CD4-positive, alpha-beta T cell (primary cell): ENCODE results near the gene C9orf43. TPM values are rescaled to one million over a fixed set of nuclear protein-coding genes. Genes with fewer than 3 reads are reported as not detected.

Experiments used
- ATAC-seq: fragments of 200-7000 bp; cut with Tn5 transposase; one replicate; pipeline ENCODE4 v1.10.0; 2022; ENCODE audit warnings: mild to moderate bottlenecking; ENCODE audit not compliant: poor library complexity
- CTCF ChIA-PET: fragments of 350-600 bp; sonication (Branson Sonifier 250); formaldehyde crosslinking; loops from one replicate; lab custom pipeline; 2021; ENCODE audit warnings: antibody characterized with exemption, inconsistent platforms; lab: Charles Lee
- POLR2A ChIA-PET: fragments of 350-600 bp; sonication (Branson Sonifier 250); formaldehyde crosslinking; loops from one replicate; lab custom pipeline; 2021; ENCODE audit warnings: antibody characterized with exemption, inconsistent platforms; lab: Charles Lee
- DNase-seq, 14 experiments: peaks; one replicate each; pipeline ENCODE4 v3.0.0-alpha.2; 2013 to 2020; ENCODE audit warnings: mixed read lengths in 2 of 14
- H3K27ac ChIP-seq, 2 donors: one replicate each; pipeline versions ENCODE4 v1.5.1 to v1.7.0; 2013; ENCODE audit warnings: low read length in 2 of 2, low read depth in 1 of 2, mild to moderate bottlenecking in 1 of 2
- H3K27me3 ChIP-seq, 2 experiments: 1 replicate in 1 of 2; 2 replicates in 1 of 2; pipeline versions ENCODE4 v1.6.1 to v1.7.0; 2013; ENCODE audit warnings: low read length in 2 of 2, control low read depth in 1 of 2, mild to moderate bottlenecking in 1 of 2, moderate library complexity in 1 of 2; ENCODE audit not compliant: insufficient read depth in 2 of 2, control insufficient read depth in 1 of 2
- H3K36me3 ChIP-seq: one replicate; pipeline ENCODE4 v1.6.1; 2013; ENCODE audit warnings: low read length, control low read depth; ENCODE audit not compliant: insufficient read depth
- H3K4me1 ChIP-seq: one replicate; pipeline ENCODE4 v1.6.1; 2013; ENCODE audit warnings: low read length, control low read depth; ENCODE audit not compliant: insufficient read depth
- H3K4me3 ChIP-seq: one replicate; pipeline ENCODE4 v1.5.1; 2013; ENCODE audit warnings: mild to moderate bottlenecking, low read length, moderate library complexity
- H3K9me3 ChIP-seq, 2 experiments: 1 replicate in 1 of 2; 2 replicates in 1 of 2; pipeline versions ENCODE4 v1.6.1 to v1.7.0; 2013; ENCODE audit warnings: low read length in 2 of 2, mild to moderate bottlenecking in 2 of 2, control low read depth in 1 of 2, moderate library complexity in 1 of 2; ENCODE audit not compliant: control insufficient read depth in 1 of 2, insufficient read depth in 1 of 2
- H3K27ac Mint-ChIP-seq: one replicate; pipeline ENCODE4 v1.8.0; 2020; ENCODE audit warnings: mixed read lengths
- H3K27me3 Mint-ChIP-seq: one replicate; pipeline ENCODE4 v1.8.0; 2021; ENCODE audit warnings: mixed read lengths
- H3K36me3 Mint-ChIP-seq: one replicate; pipeline ENCODE4 v1.8.0; 2021; ENCODE audit warnings: low read depth, mixed read lengths
- H3K4me1 Mint-ChIP-seq: one replicate; pipeline ENCODE4 v1.8.0; 2021; ENCODE audit warnings: low read depth, mixed read lengths
- H3K4me3 Mint-ChIP-seq: one replicate; pipeline ENCODE4 v1.8.0; 2020; ENCODE audit warnings: mild to moderate bottlenecking, mixed read lengths
- H3K9me3 Mint-ChIP-seq: one replicate; pipeline ENCODE4 v1.8.0; 2020; ENCODE audit warnings: mixed read lengths
- intact Hi-C, 2 experiments: fragments of 100-400 bp; cut with DNase I in 1 of 2; cut with micrococcal nuclease in 1 of 2; formaldehyde crosslinking; loops; one replicate each; pipeline versions ENCODE4 v1.15.1 to v1.9.0; 2023 to 2025; cut with DNase I, micrococcal nuclease
- total RNA-seq, 174 experiments: library from RNA in 2 of 174; stranded (reverse) in 2 of 174; gene quantifications; one replicate each; pipeline ENCODE4 v1.2.3 and lab custom pipeline; 2021 to 2026
- TF ChIP-seq, protein P1 (sequence below): fragments of 200-600 bp; IDR thresholded peaks from one replicate; pipeline ENCODE4 v1.8.0; 2022; ENCODE audit warnings: antibody characterized with exemption, mild to moderate bottlenecking

C9orf43 gene
- total RNA-seq, 2 experiments from 2014 or later = 0.60 to 0.95 TPM

DNA sequence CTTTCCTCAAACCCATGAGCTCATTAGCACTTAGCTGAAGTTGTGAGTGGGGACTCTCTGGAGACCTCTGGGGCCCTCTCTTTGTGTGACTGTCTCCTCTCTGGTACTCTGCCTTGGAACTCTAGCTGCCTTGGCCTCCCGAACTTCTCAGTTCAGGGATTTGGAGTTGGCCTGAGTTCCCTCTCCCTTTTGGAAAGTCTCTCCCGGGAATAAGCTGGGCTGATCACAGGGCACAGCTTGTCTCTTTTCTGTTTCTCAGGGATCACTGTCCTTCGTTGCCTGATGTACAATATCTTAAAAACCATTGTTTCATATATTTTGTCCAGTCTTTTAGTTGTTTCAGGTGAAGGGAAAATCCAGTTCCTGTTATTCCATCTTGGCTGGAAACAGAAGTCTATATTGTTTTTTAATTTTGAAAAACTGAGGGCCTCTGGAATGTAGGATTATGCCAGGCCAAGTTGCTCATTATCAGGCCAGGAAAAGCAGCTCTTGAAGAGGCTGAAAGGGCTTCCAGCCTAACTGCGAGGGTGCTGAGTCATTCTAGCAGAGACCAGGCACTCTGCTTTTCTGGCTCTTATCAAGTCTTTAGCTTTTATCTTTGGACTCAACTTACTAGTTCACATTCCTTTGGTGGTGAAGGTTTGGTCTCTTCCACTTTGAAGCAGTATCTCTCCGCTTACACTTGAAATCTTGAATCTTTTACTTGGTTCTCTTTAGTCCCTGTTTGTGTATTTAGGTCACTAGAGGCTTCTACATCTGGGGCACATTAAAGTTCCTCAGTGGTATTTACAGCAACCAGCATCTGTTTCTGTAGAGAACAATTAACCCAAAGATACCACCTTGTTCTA, 44.6 kb downstream of the C9orf43 start:
- no peaks in the 10 kb centered on the region for H3K36me3 Mint-ChIP-seq
- no peaks in the 10 kb centered on the region for H3K36me3 ChIP-seq
- H3K27me3 ChIP-seq = no peaks in the 10 kb centered on the region
- no peaks in the 10 kb centered on the region for H3K9me3 ChIP-seq
- ChIA-PET CTCF (interaction anchor here (1.0 kb wide), 1 partner anchor 9 kb away, joined by 3 read pairs; no protein-coding TSS in a partner anchor), POLR2A (interaction anchor here (1.4 kb wide), 1 partner anchor 127 kb away, joined by 3 read pairs; no protein-coding TSS in a partner anchor)
- TF ChIP-seq, protein P1, sequence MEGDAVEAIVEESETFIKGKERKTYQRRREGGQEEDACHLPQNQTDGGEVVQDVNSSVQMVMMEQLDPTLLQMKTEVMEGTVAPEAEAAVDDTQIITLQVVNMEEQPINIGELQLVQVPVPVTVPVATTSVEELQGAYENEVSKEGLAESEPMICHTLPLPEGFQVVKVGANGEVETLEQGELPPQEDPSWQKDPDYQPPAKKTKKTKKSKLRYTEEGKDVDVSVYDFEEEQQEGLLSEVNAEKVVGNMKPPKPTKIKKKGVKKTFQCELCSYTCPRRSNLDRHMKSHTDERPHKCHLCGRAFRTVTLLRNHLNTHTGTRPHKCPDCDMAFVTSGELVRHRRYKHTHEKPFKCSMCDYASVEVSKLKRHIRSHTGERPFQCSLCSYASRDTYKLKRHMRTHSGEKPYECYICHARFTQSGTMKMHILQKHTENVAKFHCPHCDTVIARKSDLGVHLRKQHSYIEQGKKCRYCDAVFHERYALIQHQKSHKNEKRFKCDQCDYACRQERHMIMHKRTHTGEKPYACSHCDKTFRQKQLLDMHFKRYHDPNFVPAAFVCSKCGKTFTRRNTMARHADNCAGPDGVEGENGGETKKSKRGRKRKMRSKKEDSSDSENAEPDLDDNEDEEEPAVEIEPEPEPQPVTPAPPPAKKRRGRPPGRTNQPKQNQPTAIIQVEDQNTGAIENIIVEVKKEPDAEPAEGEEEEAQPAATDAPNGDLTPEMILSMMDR = no peak
- H3K4me3 ChIP-seq = no peak overlapping the region
- H3K9me3 Mint-ChIP-seq = no peaks in the 10 kb centered on the region
- no peak overlapping the region for H3K4me3 Mint-ChIP-seq
- H3K4me1 ChIP-seq = no peaks in the 10 kb centered on the region
- no peak for DNase-seq
- no peak overlapping the region for H3K27ac Mint-ChIP-seq
- intact Hi-C loops = no loop called here
- no peak for ATAC-seq
- no peaks in the 10 kb centered on the region for H3K27me3 Mint-ChIP-seq
- no peak overlapping the region for H3K27ac ChIP-seq
- H3K4me1 Mint-ChIP-seq = no peaks in the 10 kb centered on the region

DNA sequence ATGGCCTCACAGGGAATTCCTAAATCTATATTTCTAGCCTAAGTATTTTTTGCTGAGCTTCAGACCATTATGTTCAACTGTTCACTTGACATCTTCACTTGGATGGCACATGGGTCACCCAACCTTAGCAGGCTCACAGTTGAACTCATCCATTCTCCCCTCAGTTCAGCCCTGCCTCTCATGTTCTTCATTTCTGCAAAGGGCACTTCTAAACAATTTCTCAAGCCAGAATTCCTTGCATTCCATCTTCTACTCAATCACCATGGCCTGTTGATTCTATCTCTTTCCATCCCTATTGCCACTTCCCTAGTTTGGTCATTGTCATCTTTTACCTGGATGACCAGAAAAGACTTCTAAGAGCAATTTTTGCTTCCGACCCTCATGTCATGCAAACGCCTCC, 45.7 kb downstream of the C9orf43 start:
- H3K4me3 Mint-ChIP-seq = no peak overlapping the region

DNA sequence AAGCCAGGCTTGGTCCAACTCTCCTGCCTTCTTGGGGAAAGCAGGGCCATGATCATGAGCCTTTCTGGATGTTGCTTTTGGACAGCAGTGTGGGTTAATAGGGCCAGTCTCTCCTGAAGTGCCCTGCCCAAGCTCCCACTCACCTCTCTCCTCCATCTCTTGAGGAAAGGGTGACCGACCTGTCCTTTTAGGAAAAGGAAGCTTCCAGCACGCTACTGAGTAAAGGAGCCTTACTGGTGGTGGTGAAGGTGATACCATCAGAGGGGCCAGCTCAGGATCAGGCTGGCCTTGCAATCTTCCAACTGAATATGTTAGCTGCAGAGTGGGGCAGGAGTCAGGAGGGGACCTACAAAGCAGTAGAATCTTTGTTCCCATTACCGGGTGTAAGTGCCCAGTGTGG, 50.7 kb downstream of the C9orf43 start:
- TF ChIP-seq, protein P1 = no peak
- DNase-seq = no peak
- no peak overlapping the region for H3K4me3 ChIP-seq
- no peaks in the 10 kb centered on the region for H3K9me3 Mint-ChIP-seq
- no peak overlapping the region for H3K27ac ChIP-seq
- ATAC-seq = no peak
- H3K36me3 Mint-ChIP-seq = no peaks in the 10 kb centered on the region
- CTCF ChIA-PET = no interaction called here
- no peak overlapping the region for H3K4me3 Mint-ChIP-seq
- no peaks in the 10 kb centered on the region for H3K4me1 ChIP-seq
- H3K4me1 Mint-ChIP-seq = no peaks in the 10 kb centered on the region
- no peaks in the 10 kb centered on the region for H3K9me3 ChIP-seq
- H3K27me3 Mint-ChIP-seq = no peaks in the 10 kb centered on the region
- intact Hi-C loops = no loop called here
- no peaks in the 10 kb centered on the region for H3K36me3 ChIP-seq
- no peaks in the 10 kb centered on the region for H3K27me3 ChIP-seq
- H3K27ac Mint-ChIP-seq = no peak overlapping the region
- POLR2A ChIA-PET = no interaction called here

More for the DNA sequence above, 45.7 kb downstream of the C9orf43 start:
- ATAC-seq = no peak
- Histone ChIP-seq H3K27ac (no peak overlapping the region), H3K36me3 (no peaks in the 10 kb centered on the region), H3K9me3 (no peaks in the 10 kb centered on the region), H3K4me3 (no peak overlapping the region), H3K27me3 (no peaks in the 10 kb centered on the region), H3K4me1 (no peaks in the 10 kb centered on the region)
- Mint-ChIP-seq H3K27ac (no peak overlapping the region), H3K9me3 (no peaks in the 10 kb centered on the region), H3K27me3 (no peaks in the 10 kb centered on the region), H3K36me3 (no peaks in the 10 kb centered on the region), H3K4me1 (no peaks in the 10 kb centered on the region)
- POLR2A ChIA-PET = interaction anchor here (0.9 kb wide), 1 partner anchor 66 kb away, joined by 3 read pairs; no protein-coding TSS in a partner anchor
- intact Hi-C loops = no loop called here
- TF ChIP-seq, protein P1 = no peak
- no peak for DNase-seq
- CTCF ChIA-PET = no interaction called here
